ENCODE measurements around the gene LRRC23. TPM values are rescaled to one million over a fixed set of nuclear protein-coding genes. Genes with fewer than 3 reads are reported as not detected.
A peak's percentile ranks its signal among the peaks of the same experiment; 100 is the strongest.

The LRRC23 gene
- total RNA-seq, 4 donors from 2014 or later: 8.7 to 16.4 (median 13.0) TPM

DNA sequence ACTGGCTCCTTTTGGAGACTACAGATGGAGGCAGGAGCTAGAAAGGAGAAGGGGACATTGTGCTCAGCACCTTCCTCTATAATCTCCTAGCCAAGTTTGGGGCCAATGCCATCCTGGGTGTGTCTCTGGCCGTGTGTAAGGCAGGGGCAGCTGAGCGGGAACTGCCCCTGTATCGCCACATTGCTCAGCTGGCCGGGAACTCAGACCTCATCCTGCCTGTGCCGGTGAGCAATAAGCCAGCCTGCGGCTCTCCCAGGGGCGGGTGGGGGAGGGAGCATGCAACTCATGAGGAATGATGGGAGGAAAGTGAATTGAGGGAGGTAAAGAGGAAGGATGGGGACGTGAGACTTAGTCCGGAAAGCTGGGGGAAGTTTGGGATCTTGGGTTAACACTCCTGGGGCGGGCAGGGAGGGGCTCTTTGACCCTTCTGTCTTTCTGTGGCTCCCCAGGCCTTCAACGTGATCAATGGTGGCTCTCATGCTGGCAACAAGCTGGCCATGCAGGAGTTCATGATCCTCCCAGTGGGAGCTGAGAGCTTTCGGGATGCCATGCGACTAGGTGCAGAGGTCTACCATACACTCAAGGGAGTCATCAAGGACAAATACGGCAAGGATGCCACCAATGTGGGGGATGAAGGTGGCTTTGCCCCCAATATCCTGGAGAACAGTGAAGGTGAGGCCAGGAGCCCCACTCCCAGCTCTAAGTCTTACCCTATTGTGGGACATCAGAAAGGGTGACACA, 13.0 kb downstream of the LRRC23 start:
- peaks cover 26 to 32% of the 10 kb centered on the region in 2 donors for H3K4me1 ChIP-seq
- H3K4me3 ChIP-seq (replicated peaks in 1 of 3): no peak overlapping the region
- no peak for DNase-seq
- no peak for TF ChIP-seq CTCF (IDR thresholded peaks at IDR 0.05)
- TF ChIP-seq POLR2A (IDR thresholded peaks at IDR 0.05): no peak
- H3K27me3 ChIP-seq: no peaks in the 10 kb centered on the region
- intact Hi-C loops (cut with DNase I): no loop called here
- WGBS, 2 donors: 88 to 91% methylated on average over 14 of the region's 14 CpGs
- peak overlapping the region in 2 of 3 donors; percentile 49 to 55 for H3K27ac ChIP-seq
- no peaks in the 10 kb centered on the region for H3K36me3 ChIP-seq
- H3K9me3 ChIP-seq: no peaks in the 10 kb centered on the region

- intact Hi-C loops (cut with DNase I): no loop called here
- DNase-seq: no peak
- H3K36me3 ChIP-seq: no peaks in the 10 kb centered on the region
Measured at GRCh38 chr12:6919588-6919987, 15.0 kb downstream of the LRRC23 start.

GRCh38 chr12:6921539-6921938, 16.9 kb downstream of the LRRC23 start:
- intact Hi-C loops (cut with DNase I): no loop called here

More at GRCh38 chr12:6919588-6919987, 15.0 kb downstream of the LRRC23 start:
- H3K4me1 ChIP-seq: peaks cover 22 to 33% of the 10 kb centered on the region in 2 donors
- TF ChIP-seq POLR2A (IDR thresholded peaks at IDR 0.05) (no peak), CTCF (IDR thresholded peaks at IDR 0.05) (no peak)
- no peaks in the 10 kb centered on the region for H3K27me3 ChIP-seq
- H3K9me3 ChIP-seq: no peaks in the 10 kb centered on the region
- WGBS, 2 donors: 78 to 80% methylated on average over 7 of the region's 7 CpGs
- H3K27ac ChIP-seq: no peak overlapping the region
- no peak overlapping the region for H3K4me3 ChIP-seq (replicated peaks in 1 of 3)

GRCh38 chr12:6921996-6922946, 17.6 kb downstream of the LRRC23 start:
- Histone ChIP-seq H3K27me3 (no peaks in the 10 kb centered on the region), H3K9me3 (no peaks in the 10 kb centered on the region), H3K4me3 (replicated peaks in 1 of 3) (no peak overlapping the region), H3K36me3 (no peaks in the 10 kb centered on the region), H3K4me1 (peaks cover 25 to 33% of the 10 kb centered on the region in 2 donors), H3K27ac (peak overlapping the region in 1 of 3 donors; percentile 9)
- intact Hi-C loops (cut with DNase I): no loop called here
- no peak for DNase-seq
- no peak for TF ChIP-seq POLR2A (IDR thresholded peaks at IDR 0.05)
- TF ChIP-seq CTCF (IDR thresholded peaks at IDR 0.05): no peak
- WGBS, 2 donors: 91 to 92% methylated on average over 6 to 9 of the region's 9 CpGs

More at GRCh38 chr12:6921539-6921938, 16.9 kb downstream of the LRRC23 start:
- Histone ChIP-seq H3K9me3 (no peaks in the 10 kb centered on the region), H3K4me1 (peaks cover 28 to 36% of the 10 kb centered on the region in 2 donors), H3K27me3 (no peaks in the 10 kb centered on the region), H3K36me3 (no peaks in the 10 kb centered on the region), H3K4me3 (replicated peaks in 1 of 3) (no peak overlapping the region), H3K27ac (no peak overlapping the region)
- TF ChIP-seq POLR2A (IDR thresholded peaks at IDR 0.05) (no peak), CTCF (IDR thresholded peaks at IDR 0.05) (no peak)
- WGBS, 2 donors: 90 to 93% methylated on average over 7 of the region's 7 CpGs
- DNase-seq: no peak

Data from thyroid gland (tissue), 4 donors.